KMS-11 (cell line): ENCODE measurements around the gene RPRML.

Experiments
- H2AFZ ChIP-seq: fragments of 200-600 bp; sonication (generic); 2 replicates; pipeline ENCODE4 v1.6.1; 2016; ENCODE audit warnings: antibody characterized with exemption, mixed run types, low read depth
- H3K27ac ChIP-seq: fragments of 200-600 bp; sonication (generic); 2 replicates; pipeline ENCODE4 v1.6.1; 2016; ENCODE audit warnings: mild to moderate bottlenecking, mixed run types
- H3K27me3 ChIP-seq: fragments of 200-600 bp; sonication (generic); 2 replicates; pipeline ENCODE4 v1.6.1; 2017; ENCODE audit warnings: mild to moderate bottlenecking, low read depth, mixed run types, moderate library complexity; ENCODE audit not compliant: insufficient read depth
- H3K36me3 ChIP-seq: fragments of 200-600 bp; sonication (generic); 2 replicates; pipeline ENCODE4 v1.6.1; 2017; ENCODE audit warnings: mild to moderate bottlenecking, mixed run types; ENCODE audit not compliant: insufficient read depth
- H3K4me1 ChIP-seq: fragments of 200-600 bp; sonication (generic); 2 replicates; pipeline ENCODE4 v1.6.1; 2016; ENCODE audit warnings: mild to moderate bottlenecking, low read depth, mixed run types; ENCODE audit not compliant: poor library complexity, severe bottlenecking
- H3K4me2 ChIP-seq: fragments of 200-600 bp; sonication (generic); 2 replicates; pipeline ENCODE4 v1.7.0; 2016; ENCODE audit warnings: mild to moderate bottlenecking, mixed run types
- H3K4me3 ChIP-seq: fragments of 200-600 bp; sonication (generic); IDR thresholded peaks from 2 replicates; pipeline ENCODE4 v1.6.1; 2017; ENCODE audit warnings: low read depth, low read length, mixed read lengths; ENCODE audit not compliant: insufficient read depth
- H3K79me2 ChIP-seq: fragments of 200-600 bp; sonication (generic); 2 replicates; pipeline ENCODE4 v1.6.1; 2016; ENCODE audit warnings: low read depth, mixed run types; ENCODE audit not compliant: insufficient read depth
- H3K9ac ChIP-seq: fragments of 200-600 bp; sonication (generic); 2 replicates; pipeline ENCODE4 v1.6.1; 2016; ENCODE audit warnings: mild to moderate bottlenecking, mixed run types
- H4K20me1 ChIP-seq: fragments of 200-600 bp; sonication (generic); 2 replicates; pipeline ENCODE4 v1.6.1; 2016; ENCODE audit warnings: mild to moderate bottlenecking, mixed run types; ENCODE audit not compliant: insufficient read depth
- CTCF ChIP-seq: fragments of 200-600 bp; sonication (generic); conservative IDR thresholded peaks from 2 replicates; pipeline ENCODE4 v1.6.1; 2017; ENCODE audit warnings: low read depth, mild to moderate bottlenecking, antibody characterized with exemption, low read length, moderate library complexity, mixed read lengths

Gene RPRML

GRCh38 chr17:46947216-46947615 lies 31.8 kb downstream of the RPRML start:
- H2AFZ ChIP-seq: no peak overlapping the region
- TF ChIP-seq CTCF: no peak
- no peak overlapping the region for H3K4me2 ChIP-seq
- no peaks in the 10 kb centered on the region for H3K4me1 ChIP-seq
- H3K4me3 ChIP-seq: no peak overlapping the region
- H3K9ac ChIP-seq: no peak overlapping the region
- H4K20me1 ChIP-seq: no peaks in the 10 kb centered on the region
- no peak overlapping the region for H3K27ac ChIP-seq
- no peaks in the 10 kb centered on the region for H3K27me3 ChIP-seq
- no peaks in the 10 kb centered on the region for H3K79me2 ChIP-seq
- H3K36me3 ChIP-seq: no peaks in the 10 kb centered on the region

- H3K4me3 ChIP-seq: no peak overlapping the region
- H3K27me3 ChIP-seq: no peaks in the 10 kb centered on the region
- no peak overlapping the region for H3K27ac ChIP-seq
- H3K4me2 ChIP-seq: no peak overlapping the region
- H4K20me1 ChIP-seq: no peaks in the 10 kb centered on the region
- H3K36me3 ChIP-seq: no peaks in the 10 kb centered on the region
- peaks cover 13% of the 10 kb centered on the region for H3K4me1 ChIP-seq
- no peak for TF ChIP-seq CTCF
- H3K79me2 ChIP-seq: no peaks in the 10 kb centered on the region
- H2AFZ ChIP-seq: no peak overlapping the region
- no peak overlapping the region for H3K9ac ChIP-seq
Observed at GRCh38 chr17:46944931-46945330, 34.1 kb downstream of the RPRML start.

GRCh38 chr17:46943501-46944393 lies 35.3 kb downstream of the RPRML start:
- Histone ChIP-seq H3K4me1 (peaks cover 19% of the 10 kb centered on the region), H3K4me2 (no peak overlapping the region), H3K4me3 (no peak overlapping the region), H4K20me1 (no peaks in the 10 kb centered on the region), H3K79me2 (no peaks in the 10 kb centered on the region), H2AFZ (no peak overlapping the region), H3K36me3 (peaks cover 2% of the 10 kb centered on the region; the same call in 1 of the 2 replicates), H3K9ac (no peak overlapping the region), H3K27ac (no peak overlapping the region), H3K27me3 (no peaks in the 10 kb centered on the region)
- no peak for TF ChIP-seq CTCF

- H3K36me3 ChIP-seq: peaks cover 6% of the 10 kb centered on the region; the same call in 1 of the 2 replicates
- no peak for TF ChIP-seq CTCF
- H2AFZ ChIP-seq: no peak overlapping the region
- no peak overlapping the region for H3K4me3 ChIP-seq
- H4K20me1 ChIP-seq: no peaks in the 10 kb centered on the region
- H3K27me3 ChIP-seq: no peaks in the 10 kb centered on the region
- H3K4me2 ChIP-seq: no peak overlapping the region
- peaks cover 19% of the 10 kb centered on the region for H3K4me1 ChIP-seq
- no peaks in the 10 kb centered on the region for H3K79me2 ChIP-seq
- no peak overlapping the region for H3K9ac ChIP-seq
- no peak overlapping the region for H3K27ac ChIP-seq
Observed at GRCh38 chr17:46943218-46943500, 35.9 kb downstream of the RPRML start.
